ENCODE results near the gene CNN3.

Gene CNN3
- 0.48 to 3.9 reads per million in 2 donors for total RNA-seq

GRCh38 chr1:94926915-94927404, at the start of gene CNN3:
CNN3 (minus strand) TSS chr1:94927110; CDS start chr1:94926894, 216 bp downstream.
- DNase-seq, result peak; percentile 27

- no peak for DNase-seq
Measured at GRCh38 chr1:94974824-94975223, 47.9 kb upstream of the CNN3 start.

GRCh38 chr1:94974241-94974640, 47.3 kb upstream of the CNN3 start:
- DNase-seq, result no peak

- no peak for DNase-seq
Measured at GRCh38 chr1:94973309-94973922, 46.5 kb upstream of the CNN3 start.

- no peak for DNase-seq
Measured at GRCh38 chr1:94971491-94971924, 44.6 kb upstream of the CNN3 start.

- no peak for DNase-seq
Measured at GRCh38 chr1:94970783-94971182, 43.9 kb upstream of the CNN3 start.

- no peak for DNase-seq
Measured at GRCh38 chr1:94969137-94969536, 42.2 kb upstream of the CNN3 start.

- DNase-seq, result no peak
Measured at GRCh38 chr1:94966033-94966432, 39.1 kb upstream of the CNN3 start.

GRCh38 chr1:94963864-94964263, 37.0 kb upstream of the CNN3 start:
- no peak for DNase-seq

- no peak for DNase-seq
Measured at GRCh38 chr1:94962409-94963265, 35.7 kb upstream of the CNN3 start.

GRCh38 chr1:94961988-94962387, 35.1 kb upstream of the CNN3 start:
- no peak for DNase-seq

GRCh38 chr1:94961582-94961981, 34.7 kb upstream of the CNN3 start:
- DNase-seq, result no peak

GRCh38 chr1:94958081-94958480, 31.2 kb upstream of the CNN3 start:
- no peak for DNase-seq

- no peak for DNase-seq
Measured at GRCh38 chr1:94955767-94956632, 29.1 kb upstream of the CNN3 start.

- no peak for DNase-seq
Measured at GRCh38 chr1:94954263-94955220, 27.6 kb upstream of the CNN3 start.

GRCh38 chr1:94953746-94954145, 26.8 kb upstream of the CNN3 start:
- no peak for DNase-seq

GRCh38 chr1:94953107-94953506, 26.2 kb upstream of the CNN3 start:
- DNase-seq, result no peak

GRCh38 chr1:94952539-94952938, 25.6 kb upstream of the CNN3 start:
- no peak for DNase-seq

- DNase-seq, result no peak
Measured at GRCh38 chr1:94951509-94952208, 24.7 kb upstream of the CNN3 start.

- no peak for DNase-seq
Measured at GRCh38 chr1:94951046-94951445, 24.1 kb upstream of the CNN3 start.

All from T-helper 9 cell (primary cell).